ENCODE results near the gene EYS.

The EYS gene

DNA sequence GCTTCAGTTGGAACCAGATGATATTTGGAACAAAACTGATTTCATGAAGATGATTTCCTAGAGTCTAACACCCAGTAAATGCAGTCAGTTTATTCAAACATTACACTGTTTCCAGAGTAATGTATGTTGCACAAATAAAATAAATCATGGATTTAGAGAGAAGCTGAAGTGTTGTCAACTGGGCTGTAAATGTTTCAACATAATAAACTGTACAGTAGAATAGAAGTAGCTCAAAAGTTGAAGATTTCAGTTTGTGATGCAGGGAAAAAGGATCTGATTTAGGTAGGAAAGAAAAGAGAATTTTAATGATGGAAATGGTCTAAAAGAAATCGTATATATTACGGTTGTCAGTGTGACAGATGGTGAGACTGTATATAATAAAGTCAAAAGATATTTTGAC, 985.2 kb downstream of the EYS start:
- no peak for DNase-seq (ENCODE audit: low spot score)

DNA sequence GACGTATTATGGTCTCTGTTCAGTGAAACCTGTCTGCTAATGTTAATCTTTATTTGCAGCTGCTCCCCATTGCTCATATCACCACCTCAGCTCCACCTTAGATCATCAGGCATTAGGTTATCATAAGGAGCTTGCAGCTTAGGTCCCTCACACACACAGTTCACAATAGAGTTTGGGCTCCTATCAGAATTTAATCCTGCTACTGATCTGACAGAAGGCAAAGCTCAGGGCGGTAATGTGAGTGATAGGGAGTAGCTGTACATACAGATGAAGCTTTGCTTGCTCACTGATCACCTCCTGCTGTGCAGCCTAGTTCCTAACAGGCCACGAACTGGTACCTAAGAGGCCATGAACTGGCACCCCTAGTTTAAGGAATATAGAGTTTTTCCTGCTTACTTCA, 989.7 kb downstream of the EYS start:
- no peak for DNase-seq (ENCODE audit: low spot score)

DNA sequence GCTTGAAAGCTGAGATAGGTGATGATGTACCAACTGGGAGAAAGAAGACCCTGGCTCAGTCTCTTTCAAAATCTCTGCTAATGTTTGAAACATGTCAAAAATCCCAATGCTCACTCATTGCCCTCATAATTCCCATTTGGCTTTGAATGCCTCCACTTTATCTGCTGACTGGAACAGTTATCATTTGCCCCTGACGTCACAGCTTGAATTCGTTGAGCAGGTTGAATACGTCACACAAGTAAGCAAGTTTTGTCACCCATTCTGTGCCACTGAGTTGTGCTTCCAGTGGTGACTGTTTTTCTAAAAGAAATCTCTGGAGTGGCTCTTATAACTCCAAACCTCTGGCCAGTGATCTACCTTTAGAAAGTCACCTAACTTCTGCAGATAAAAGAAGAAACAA, 991.4 kb downstream of the EYS start:
- no peak for DNase-seq (ENCODE audit: low spot score)

DNA sequence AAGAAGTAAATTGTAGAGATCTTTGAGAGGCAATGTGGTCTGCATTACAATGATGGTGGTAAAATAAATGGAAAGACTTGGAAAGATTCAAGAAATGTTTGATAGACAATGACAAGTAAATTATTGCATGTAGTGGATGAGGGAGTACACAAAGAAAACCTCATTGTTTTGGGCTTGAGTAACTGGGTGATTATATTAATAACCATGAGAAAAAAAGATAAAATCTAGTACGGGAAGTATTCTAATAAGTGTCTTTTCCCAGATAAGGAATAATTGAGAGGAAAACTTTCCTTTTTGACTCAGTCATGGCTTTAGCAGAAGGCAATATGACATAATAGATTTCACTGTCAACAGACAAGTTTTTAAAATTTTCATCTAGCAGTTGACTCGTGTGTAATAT, 993.0 kb downstream of the EYS start:
- DNase-seq (ENCODE audit: low spot score) = no peak

DNA sequence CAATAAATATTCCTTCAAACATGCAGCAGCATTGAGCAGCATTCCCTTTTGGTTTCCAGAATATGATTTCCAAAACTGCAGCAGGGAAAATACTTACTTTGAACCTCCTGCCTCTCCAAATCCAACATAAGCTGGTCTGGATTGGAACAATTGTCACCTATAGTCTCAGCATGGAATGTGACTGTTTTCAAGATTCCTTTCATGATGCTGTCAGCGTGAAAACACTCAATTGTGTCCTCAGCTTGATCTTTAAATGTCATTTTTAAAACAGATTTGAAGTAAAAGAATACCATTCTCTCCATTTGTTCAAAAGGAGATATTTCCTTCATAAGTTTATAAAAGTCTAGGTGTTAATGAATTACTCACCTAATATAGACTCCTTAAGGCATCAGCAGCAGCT, 993.9 kb downstream of the EYS start:
- DNase-seq (ENCODE audit: low spot score) = no peak

DNA sequence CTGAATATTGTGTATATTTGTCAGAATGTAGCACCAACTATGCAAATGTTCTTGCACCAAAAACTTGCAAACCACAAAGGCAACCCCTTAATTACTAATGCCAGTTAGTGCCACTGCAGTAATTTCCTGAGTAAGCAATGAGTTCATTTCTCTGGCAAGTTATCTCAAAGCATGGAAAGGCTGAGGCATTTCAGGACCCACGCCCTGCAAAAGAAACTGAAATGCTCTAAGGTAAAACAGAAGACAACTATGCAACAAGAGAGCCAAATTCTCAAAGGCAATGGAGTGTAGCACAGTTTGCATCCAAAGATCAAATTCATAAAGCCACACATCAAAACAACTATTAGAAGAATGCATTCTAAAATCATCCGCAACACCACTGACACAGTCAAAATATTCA, 994.4 kb downstream of the EYS start:
- no peak for DNase-seq (ENCODE audit: low spot score)

DNA sequence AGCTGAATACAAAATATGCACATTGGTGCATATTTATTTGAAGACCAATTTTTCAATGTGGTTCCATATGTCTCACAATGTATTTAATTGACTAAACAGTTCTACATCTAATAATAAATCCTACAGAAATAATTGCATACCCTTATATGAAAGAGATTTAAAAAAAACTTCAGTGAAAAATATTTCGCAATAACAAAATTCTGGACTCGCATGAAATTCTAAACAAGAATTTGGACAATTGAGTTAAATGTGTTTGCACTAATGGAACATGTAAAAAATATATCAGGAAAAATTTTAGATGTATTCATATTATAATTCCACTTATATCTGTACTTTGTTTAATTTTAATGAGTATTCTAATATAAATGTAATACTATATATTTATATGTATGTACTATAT, 1003.1 kb downstream of the EYS start:
- no peak for DNase-seq (ENCODE audit: low spot score)

DNA sequence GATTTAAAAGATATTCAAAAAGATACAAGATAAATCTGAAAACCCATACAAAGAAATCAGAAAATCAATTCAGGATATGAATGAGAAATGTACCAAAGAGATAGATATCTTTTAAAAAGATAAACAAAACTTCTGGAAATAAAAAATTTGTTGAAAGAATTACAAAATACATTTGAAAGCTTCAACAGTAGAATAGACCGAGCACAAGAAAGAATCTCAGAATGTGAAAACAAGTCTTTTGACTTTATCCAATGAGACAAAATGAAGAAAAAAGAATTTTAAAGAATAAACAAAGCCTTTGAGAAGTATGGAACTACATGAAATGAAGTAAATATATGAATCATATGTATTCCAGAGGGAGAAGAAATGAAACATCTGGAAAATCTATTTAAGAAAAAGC, 1011.0 kb downstream of the EYS start:
- no peak for DNase-seq (ENCODE audit: low spot score)

DNA sequence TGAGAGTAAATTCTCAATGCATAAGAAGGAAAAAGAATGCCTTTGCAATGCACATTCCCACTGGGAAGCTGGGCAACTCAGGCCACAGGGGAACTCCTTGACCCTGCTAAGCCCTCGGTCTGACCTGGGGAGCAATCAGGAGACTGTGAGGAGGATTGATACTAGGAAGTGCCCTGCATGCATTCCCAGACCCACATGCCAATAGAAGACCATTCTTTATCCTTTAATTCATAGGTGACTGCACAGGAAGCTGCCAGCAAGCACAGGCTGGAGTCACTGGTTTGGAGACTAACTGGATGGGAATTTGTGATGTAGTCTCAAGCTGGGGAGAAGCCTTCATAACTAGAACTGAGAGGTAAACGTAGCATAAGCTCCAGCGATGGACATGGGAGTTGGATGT, 1012.7 kb downstream of the EYS start:
- no peak for DNase-seq (ENCODE audit: low spot score)

DNA sequence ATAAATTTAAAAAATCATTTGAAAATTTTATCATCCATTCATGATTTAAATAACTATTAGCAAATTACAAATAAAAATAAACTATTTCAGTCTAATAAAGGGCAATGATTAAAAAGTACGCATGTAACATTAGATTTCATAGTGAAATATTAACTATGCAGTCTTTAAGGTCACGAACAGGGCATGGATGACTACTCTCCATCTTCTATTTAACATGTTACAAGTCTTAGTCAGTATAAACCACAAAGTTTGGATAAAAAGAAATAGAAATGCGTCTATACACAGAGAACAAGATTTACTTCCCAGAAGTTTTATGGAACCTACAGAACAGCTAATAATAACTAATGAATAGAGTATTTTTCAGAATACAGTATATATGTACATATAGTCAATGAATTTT, 1016.0 kb downstream of the EYS start:
- DNase-seq (ENCODE audit: low spot score) = no peak

DNA sequence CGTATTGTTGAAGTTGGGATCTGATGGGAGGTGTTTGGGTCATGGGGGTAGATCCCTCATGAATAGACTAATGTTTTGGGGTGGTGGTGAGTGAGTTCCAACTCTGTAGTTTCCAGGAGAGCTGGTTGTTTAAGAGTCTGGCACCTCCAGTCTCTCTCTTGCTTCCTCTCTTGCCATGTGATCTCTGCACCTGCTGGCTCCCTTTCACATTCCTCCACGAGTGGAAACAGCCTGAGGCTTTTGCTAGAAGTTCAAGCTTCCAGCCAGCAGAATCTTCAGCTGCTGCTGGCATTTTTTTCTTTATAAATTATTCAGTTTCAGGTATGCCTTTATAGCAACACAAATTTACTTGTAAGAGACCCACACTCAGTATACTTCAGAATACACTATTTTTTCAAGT, 1021.6 kb downstream of the EYS start:
- no peak for DNase-seq (ENCODE audit: low spot score)

DNA sequence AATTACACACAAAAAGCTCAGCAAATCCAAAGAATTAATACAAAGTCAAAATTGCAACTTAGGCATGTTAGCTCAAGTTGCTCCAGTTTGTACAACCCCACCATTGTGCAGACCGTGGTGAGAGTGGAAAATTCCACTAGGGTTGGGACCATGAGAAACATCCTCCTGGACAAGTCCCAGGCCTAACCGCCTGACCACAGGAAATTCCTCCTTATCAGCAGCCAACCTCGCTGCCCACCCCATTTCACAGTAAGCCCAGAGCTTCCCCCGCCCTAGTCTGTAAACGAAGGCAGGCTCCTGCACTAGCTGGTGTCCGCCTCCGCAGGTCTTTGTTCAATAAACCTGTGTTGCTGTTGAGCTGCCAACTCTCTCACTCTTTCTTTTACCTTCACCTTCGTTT, 1023.3 kb downstream of the EYS start:
- DNase-seq (ENCODE audit: low spot score) = peak; percentile 22

DNA sequence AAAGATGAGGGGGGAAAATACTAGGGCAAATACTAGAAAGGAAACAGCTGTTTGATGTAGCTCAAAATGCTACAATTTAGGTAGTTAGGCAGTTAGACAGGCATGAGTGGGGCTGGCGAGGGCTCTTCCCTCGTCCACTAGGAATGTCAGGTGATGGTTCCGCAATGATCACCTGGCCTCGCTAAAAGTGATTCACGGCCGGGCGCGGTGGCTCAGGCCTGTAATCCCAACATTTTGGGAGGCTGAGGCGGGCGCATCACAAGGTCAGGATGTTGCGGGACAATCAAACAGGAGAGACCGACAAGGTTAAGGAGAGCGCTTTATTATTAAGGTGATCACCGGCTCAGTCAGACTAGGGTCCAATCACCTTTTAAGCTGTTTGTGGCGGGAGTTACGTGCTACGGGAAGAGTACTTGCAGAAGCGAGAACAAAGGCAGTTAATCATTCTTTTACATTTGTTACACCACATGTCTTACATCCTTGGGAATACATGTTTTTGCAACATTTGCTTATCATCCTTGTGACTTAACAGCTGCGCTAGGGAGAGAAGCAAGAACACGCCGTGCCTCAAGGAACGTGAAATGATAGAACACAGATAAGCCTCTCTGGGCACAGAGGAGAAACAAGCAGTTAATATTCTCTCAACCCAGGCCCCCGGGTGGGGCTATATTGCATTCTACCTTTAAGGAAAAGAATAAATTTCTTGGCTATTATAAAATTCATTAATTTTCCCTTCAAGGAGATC, 1025.4 kb downstream of the EYS start:
- no peak for DNase-seq (ENCODE audit: low spot score)

DNA sequence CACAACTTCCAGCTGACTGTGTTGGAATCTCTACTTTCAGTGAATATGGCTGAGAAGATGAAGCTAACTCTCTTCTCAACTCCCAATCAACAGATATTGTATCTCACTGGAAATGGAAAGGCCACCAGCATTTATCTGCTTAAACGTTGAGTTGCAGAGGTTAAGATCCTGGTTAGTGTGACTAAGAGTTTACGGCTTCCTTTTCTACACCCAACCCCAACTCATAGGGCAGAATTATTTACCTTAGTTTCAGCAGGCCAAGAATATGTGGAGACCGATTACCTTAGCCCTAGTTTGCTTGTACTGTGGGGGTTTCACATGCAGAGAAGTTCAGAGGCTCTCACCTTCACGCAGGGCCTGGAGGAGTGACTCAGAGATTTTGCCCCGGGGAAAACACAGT, 1026.6 kb downstream of the EYS start:
- no peak for DNase-seq (ENCODE audit: low spot score)

DNA sequence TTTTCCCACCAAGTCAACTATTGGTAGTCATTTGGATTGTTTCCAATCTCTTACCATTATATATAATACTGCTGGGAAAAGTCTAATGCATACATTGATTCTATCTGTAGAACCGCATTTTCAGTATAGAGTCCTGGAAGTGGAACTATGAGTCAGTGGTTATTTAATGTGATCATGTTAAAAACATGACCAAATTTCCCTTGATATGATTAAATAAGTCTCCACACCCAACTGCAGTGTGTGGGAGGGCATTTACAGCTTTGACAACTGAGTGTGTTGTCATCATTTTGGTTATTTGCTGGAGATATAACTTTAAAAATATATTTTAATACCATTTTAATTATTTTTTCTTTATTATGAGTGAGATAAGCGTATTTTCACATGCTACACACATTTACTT, 1027.6 kb downstream of the EYS start:
- DNase-seq (ENCODE audit: low spot score) = no peak

DNA sequence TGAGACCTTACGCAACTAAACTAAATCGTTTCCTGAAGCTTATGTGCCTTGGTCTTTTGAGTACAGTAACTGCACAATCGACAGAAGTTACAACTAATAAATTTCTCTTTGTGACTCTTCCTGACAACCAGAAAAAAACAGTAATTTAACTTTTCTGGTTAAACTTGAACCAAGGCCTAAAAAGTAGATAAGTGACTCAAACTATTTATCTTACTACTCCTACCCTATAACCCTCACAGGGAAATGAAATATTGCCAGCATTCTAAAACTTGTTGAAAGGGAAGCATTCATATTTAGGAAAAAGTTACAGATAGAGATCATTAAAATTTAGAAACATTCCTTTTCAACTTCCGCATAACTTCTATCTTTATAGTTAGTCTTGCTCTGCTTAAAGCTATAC, 1034.4 kb downstream of the EYS start:
- DNase-seq (ENCODE audit: low spot score) = peak; percentile 8

DNA sequence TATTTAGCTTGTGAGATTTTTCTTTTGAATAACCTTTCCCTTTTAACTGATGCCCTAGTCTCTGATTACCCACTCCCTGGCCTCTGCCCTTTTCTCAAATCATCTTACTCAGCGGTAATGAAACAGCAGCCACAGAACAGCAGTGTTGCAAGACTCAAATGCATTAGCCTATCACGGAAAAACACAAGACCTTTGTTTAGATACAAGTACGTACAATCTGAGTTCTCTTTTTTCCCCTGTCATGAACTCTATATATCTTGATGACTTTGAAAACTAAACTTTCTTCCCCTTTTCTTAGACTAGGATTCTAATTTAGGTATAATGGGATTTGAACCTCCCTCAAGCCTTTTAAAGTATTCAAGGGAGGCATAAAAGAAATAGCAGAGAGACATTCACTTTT, 1034.9 kb downstream of the EYS start:
- peak; percentile 21 for DNase-seq (ENCODE audit: low spot score)

DNA sequence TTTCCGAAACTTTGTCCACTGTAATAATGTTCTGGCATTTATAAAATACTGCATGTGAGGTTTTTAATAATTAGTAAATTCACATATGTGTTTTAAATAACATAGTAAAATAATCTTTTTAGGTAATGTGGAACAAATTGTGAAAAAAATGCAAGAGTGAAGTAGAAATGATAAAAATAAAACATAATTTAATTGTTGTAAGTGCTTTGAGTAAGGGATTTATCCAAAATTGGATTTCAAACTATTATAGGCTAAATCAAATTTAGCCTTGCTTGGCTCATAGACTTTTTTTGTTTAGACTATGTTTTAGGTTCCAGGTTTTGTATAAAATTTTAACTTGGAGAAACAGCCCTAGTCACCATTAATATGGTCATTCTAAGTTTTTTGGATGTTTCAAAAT, 1041.9 kb downstream of the EYS start:
- no peak for DNase-seq (ENCODE audit: low spot score)

DNA sequence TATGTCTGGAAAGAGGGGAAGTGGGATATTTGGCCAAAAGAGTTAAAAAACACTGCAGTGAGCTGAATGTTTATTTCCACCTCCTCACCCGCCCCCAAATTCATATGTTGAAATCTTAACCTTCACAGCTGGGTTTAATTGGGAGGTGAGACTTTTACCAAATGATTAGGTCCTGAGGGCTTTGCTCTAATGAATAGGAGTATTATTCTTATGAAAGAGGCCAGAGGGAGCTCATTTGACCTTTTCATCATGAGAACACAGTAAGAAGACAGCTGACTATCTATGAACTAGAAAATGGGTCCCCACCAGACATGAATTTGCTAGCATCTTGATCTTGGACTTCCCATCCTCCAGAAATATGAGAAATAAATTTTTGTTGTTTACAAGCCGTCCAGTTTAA, 1042.5 kb downstream of the EYS start:
- DNase-seq (ENCODE audit: low spot score) = peak; percentile 42

DNA sequence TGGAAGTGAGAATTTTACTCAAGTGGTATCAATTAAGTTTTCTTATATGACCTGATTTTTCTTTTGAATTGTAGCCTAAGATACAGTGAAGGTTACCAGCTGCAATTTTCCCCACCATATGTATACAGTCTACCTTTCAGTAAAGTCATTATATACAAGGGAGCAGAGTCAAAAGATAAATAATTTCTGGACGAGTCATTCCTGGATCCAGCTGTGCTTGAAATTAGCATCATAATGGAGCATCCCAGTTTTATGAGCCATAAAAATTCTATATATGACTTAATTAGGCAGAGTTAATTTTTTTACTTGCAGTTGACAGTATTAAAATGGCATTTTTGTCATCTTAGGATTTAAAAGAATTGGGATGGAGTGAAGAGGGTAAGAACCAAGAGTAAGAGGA, 1063.0 kb downstream of the EYS start:
- DNase-seq (ENCODE audit: low spot score) = no peak

DNA sequence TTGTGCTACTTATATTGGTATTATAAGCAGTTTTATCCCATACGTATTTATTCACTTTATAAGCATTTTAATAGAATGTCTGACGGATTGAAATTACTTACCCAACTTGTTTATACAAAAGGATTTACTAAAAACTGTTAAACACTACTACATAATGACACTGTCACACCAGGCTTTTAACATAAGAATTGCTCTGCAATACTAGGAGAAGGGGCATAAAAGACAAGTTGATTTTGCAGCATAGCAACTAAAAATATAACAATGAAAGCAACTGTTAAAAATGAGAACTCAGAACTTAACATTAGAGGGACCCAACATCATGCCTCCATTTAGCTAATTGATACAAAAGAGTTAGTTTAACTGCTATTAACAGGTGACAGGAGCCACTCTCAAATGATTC, 1076.1 kb downstream of the EYS start:
- no peak for DNase-seq (ENCODE audit: low spot score)

DNA sequence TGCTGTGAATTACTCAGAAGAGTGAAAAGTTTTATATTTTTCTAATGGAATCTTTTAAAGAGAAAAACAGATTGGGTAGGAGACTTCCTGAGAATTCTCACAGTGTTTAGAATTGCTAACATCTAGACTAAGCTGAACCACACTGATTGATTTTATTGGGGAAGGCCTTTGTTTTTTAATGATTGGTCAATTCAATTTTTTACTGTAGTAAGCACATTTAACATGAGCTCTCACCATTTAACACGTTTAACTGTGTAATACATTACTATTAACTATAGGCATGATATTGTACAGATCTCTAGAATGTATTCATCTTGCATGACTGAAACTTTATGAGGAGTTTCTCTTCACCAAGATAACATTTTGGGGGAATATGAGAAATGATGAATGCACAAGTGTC, 1084.1 kb downstream of the EYS start:
- DNase-seq (ENCODE audit: low spot score) = no peak

DNA sequence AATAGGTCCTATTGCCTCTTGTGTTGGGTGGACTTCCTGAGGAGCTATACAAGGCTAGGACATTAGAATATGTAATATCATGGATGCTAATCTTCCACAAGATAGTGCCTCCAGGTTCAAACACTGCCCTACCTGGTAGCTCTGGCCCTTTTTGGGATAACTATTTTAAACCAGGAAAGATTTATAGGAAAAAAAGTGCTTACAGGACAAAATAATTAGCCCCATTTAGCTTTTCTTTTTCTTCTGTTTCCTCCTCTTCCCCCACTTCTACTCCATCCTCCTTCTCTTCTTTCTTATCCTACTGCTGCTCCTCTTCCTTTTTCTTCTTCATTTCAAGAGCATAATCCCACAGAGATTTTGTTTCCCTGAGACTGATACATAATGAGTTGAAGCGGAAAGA, 1104.0 kb downstream of the EYS start:
- DNase-seq (ENCODE audit: low spot score) = no peak

DNA sequence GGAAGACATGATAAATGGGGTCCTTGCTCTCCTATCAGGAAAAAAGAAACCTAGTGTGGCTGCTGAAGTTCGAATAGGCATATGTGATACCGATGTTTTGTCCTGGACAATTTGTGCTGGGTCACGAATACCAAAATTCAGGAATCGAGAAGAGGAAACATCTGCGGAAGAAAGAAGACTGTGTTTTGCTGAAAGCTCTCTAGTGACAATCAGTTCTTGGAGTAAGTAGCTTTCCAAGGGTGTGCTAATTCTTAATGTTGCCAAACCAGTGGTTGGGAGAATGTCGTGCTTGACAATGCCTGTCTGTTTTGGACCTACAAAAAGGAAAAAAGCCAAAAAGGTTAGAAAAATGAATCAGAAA, 1115.4 kb downstream of the EYS start:
- no peak for DNase-seq (ENCODE audit: low spot score)

Measured in COLO829 (cell line).